NCI-H1105 (cell line): Measurements from ENCODE around the gene MYL5.
A peak's percentile ranks its signal among the peaks of the same experiment; 100 is the strongest.
"Not testable (repeated sequence)": the region's sequence is repeated elsewhere in the genome, so short reads cannot be mapped to it uniquely, and the experiment has no call there.

Experiments used
- DNase-seq: peaks from one replicate; lab custom pipeline; 2025; lab: John Stamatoyannopoulos, UW

The MYL5 gene, protein sequence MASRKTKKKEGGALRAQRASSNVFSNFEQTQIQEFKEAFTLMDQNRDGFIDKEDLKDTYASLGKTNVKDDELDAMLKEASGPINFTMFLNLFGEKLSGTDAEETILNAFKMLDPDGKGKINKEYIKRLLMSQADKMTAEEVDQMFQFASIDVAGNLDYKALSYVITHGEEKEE

DNA sequence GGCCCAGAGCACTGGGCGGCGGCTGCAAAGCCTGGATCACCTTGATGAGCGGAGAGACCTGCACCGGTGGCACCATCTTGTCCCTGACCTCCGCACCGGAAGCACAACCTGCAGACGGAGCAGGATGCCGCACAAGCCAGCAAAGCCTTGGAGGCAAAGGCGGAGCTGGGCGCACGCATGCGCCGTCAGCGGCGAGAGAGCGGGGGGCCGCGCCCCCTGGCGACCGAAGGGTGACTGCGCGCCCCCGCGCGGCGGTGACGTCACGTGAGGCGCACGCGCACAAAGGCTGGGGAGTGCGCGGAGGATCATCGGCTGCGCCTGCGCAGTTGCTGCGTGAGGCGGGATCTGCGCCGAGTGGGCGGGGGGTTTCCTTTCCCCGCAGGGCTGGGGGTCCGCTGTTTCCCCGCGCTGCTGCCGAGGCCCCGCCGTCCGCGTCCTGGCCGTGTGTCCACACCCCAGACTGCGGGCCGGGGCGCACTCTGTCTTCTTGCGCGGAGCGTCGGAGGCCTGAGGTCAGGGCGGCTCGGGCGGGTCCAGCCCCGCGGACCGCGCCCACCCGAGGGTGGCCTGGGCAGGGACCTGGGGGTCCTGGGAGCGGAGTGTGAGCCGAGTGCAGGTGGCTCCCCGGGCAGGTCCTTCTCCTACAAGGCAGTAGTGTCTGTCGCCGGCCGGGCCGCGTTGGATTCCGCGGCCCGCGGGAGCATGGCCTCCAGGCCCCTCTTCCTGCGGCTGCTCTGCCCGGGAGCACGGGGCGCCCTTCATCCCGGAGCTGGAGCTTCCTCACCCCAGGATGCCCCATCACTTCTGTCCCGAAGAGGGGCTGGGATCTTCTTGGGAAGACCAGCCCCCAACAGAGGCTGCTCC, at the start of gene MYL5, which contains the start of gene ATP5ME:
Gene MYL5 (plus strand): TSS at position 371 of the 864 bp plus-strand sequence. CDS start 3,485 bp downstream, outside the sequence.
Gene ATP5ME (minus strand): TSS at position 105 of the 864 bp plus-strand sequence. CDS start 29 bp downstream, at position 76.
- peak; percentile 81 for DNase-seq

DNA sequence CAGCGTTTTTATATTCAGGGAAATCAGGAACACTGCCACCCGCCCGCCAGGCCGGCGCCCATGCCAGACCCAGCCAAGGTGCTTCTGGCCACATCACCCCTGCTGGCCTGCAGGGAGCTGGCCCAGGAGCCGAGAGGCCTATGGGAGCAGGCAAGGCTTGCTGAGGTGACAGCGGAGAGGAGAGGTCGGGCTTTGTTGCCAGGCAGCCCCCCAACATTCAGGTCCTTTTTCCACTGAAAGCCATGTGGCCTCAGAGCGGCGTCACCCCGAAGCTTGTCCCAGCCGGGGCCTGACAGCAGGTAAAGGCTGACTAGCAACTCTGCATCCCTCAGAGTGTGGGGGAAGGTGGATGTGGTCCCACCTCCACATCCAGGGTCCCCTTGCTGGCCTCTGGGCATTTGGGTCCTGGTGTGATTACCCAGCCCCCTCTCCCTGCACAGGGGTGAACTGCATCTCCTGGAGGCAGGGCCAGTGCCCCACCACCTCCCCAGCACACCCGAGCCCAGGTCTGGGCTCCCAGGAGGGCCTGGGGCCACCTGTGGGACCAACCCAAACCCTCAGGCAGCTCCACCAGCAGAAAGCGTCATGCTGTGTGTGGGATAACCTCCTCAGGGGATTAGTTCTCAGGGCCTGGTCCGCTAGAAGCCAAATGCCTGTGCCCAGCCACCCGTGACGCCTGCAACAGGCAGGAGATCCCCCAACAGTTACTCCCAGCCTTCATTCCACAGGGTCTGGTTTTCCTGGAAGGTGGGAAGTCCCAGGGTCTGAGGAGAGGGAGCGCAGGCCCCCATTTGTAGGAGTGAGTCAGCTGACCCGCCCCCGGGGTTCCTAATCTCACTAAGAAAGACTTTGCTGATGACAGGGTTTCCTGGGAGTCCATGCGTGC, 49.4 kb upstream of the MYL5 start, which contains the start of gene PDE6B:
Gene PDE6B (plus strand): TSS at position 869 of the 886 bp plus-strand sequence. CDS start 54 bp downstream, outside the sequence.
- no peak for DNase-seq

DNA sequence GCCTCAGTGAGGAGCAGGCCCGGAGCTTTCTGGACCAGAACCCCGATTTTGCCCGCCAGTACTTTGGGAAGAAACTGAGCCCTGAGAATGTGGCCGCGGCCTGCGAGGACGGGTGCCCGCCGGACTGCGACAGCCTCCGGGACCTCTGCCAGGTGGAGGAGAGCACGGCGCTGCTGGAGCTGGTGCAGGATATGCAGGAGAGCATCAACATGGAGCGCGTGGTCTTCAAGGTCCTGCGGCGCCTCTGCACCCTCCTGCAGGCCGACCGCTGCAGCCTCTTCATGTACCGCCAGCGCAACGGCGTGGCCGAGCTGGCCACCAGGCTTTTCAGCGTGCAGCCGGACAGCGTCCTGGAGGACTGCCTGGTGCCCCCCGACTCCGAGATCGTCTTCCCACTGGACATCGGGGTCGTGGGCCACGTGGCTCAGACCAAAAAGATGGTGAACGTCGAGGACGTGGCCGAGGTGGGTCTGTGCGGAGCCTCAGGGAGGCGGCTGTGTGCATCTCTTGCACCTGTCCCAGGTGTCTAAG, 48.6 kb upstream of the MYL5 start:
- no peak for DNase-seq

DNA sequence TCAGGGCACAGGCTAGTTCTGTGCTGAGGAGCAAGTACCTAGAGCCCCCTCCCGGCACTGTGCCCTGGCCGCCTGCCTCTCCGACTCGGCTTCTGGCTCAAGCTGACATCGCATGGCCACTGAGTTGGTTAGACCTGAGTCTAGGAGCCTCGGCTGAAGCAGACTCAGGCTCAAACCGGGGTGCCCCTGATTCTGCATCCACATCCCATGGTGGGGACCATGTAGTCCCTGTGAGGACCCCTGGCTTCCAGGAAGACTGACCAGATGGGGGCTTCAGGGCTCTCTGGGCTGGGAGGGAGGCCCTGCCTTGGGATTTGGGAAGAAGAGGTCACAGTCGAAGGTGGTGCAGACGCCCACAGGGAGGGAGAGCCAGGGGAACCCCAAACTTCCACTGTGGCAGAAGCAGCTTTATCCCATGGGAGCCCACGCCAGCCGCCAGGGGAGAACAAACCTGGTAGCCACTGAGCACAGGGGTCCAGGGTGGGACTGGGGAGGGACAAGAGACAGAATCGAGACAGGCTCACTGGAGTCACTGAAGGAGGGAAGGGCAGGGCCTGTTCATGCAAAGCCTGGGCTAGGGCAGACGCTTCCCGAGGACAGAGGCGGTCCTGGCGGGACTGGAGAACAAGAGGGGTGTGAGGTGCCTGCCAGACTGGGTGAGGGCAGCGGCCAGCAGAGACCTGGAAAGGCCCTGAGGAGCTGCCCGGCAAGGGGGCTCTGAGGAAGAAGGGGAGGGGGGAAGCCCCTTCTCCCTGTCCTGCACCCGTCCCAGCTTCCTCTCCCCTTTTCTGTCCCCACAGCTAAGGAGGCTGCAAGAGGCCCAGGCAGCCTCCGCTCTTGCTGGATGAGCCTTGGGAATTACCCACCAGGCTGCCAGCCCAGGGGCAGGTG, 47.9 kb upstream of the MYL5 start:
- DNase-seq, result no peak

- no peak for DNase-seq
Measured at GRCh38 chr4:627347-628125, 46.8 kb upstream of the MYL5 start.

GRCh38 chr4:628311-628741, 46.0 kb upstream of the MYL5 start:
- no peak for DNase-seq

- DNase-seq, result no peak
Measured at GRCh38 chr4:628821-629635, 45.3 kb upstream of the MYL5 start.

DNA sequence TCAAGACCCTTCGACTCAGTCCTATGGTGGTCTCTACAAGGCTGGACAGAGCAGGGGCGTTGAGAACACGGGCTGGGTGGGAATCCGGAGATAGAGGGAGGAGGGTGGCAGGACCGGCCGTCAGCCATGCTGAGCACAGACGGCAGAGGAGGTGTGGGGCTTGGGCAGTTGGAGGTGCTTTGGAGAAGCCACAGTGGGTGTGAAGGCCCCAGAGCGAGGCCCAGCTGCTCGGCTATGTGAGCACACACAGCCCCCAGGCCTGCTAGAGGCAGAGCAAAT, 44.8 kb upstream of the MYL5 start:
- DNase-seq, result no peak

- no peak for DNase-seq
Measured at GRCh38 chr4:629915-630641, 44.3 kb upstream of the MYL5 start.

DNA sequence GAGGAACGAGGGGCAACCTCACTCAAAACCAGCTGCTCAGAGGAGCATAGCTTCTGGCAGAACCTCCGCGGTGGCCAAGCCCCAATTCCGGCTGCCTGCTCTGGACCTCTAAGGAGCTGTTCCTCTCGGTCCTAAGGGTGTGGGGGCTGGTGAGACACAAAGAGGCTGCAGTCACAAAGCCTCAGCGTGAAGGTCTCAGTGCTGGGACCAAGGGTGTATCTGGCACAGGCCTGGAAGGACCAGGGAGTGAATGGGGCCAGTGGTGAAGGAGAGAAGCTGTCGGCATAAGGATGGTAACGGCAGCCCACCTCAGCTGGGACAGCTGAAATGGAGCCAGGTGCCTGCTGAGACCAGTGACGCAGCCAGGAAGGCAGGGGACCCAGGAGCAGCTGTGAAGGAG, 43.7 kb upstream of the MYL5 start:
- no peak for DNase-seq

- DNase-seq, result no peak
Measured at GRCh38 chr4:632196-632790, 42.0 kb upstream of the MYL5 start.

GRCh38 chr4:632926-633325, 41.4 kb upstream of the MYL5 start:
- no peak for DNase-seq

GRCh38 chr4:633406-633805, 40.9 kb upstream of the MYL5 start:
- DNase-seq, result no peak

GRCh38 chr4:633976-634598, 40.3 kb upstream of the MYL5 start:
- no peak for DNase-seq

GRCh38 chr4:634599-634985, 39.8 kb upstream of the MYL5 start:
- DNase-seq, result no peak

DNA sequence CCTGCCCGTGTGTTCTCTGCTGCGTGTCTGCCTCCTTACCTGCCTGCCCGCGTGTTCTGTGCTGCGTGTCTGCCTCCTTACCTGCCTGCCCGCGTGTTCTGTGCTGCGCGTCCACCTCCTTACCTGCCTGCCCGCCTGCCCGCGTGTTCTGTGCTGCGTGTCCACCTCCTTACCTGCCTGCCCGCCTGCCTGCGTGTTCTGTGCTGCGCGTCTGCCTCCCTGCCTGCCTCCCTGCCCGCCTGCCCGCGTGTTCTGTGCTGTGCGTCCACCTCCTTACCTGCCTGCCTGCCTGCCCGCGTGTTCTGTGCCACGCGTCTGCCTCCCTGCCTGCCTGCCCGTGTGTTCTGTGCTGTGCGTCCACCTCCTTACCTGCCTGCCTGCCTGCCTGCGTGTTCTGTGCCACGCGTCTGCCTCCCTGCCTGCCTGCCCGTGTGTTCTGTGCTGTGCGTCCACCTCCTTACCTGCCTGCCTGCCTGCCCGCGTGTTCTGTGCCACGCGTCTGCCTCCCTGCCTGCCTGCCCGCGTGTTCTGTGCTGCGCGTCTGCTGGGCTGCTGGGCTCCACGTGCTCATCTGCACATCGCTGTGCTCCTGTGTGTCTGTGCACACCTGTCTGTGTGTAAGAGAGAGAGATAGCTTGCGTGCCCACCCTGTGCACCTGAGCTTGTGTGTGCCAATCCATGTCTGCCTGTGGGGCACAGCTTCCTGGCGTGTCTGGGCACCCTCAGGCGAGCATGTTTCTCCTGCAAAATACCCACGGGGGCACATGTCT, 39.1 kb upstream of the MYL5 start:
- not testable (repeated sequence) for DNase-seq
